PC-9 (cell line): Measurements from ENCODE around the gene JARID2. TPM values are rescaled to one million over a fixed set of nuclear protein-coding genes. Genes with fewer than 3 reads are reported as not detected.

Experiments used
- BruUV-seq: library from RNA; stranded (reverse); fragments of 400-500 nt; replicated peaks from 2 replicates; lab custom pipeline; 2021; lab: Mats Ljungman, UMichigan
- CTCF ChIA-PET: fragments of 300-600 bp; sonication (Branson Sonifier 250); formaldehyde crosslinking; loops from one replicate; lab custom pipeline; 2022; ENCODE audit warnings: antibody characterized with exemption; lab: Charles Lee
- POLR2A ChIA-PET: fragments of 300-600 bp; sonication (Branson Sonifier 250); formaldehyde crosslinking; loops from one replicate; lab custom pipeline; 2022; ENCODE audit warnings: antibody characterized with exemption; ENCODE audit not compliant: unreplicated experiment; lab: Charles Lee
- DNase-seq, 2 experiments: peaks; one replicate each; pipeline versions ENCODE4 v3.0.0 to v3.0.0-alpha.2; 2015 to 2022; ENCODE audit warnings: mixed read lengths in 1 of 2
- H2AFZ ChIP-seq: fragments of 200-600 bp; sonication (generic); 2 replicates; pipeline ENCODE4 v1.8.1; 2017; ENCODE audit warnings: antibody characterized with exemption
- H3F3A ChIP-seq: fragments of 200-600 bp; sonication (generic); 2 replicates; pipeline ENCODE4 v1.8.1; 2017; ENCODE audit warnings: antibody characterized with exemption, mild to moderate bottlenecking, low read depth; ENCODE audit not compliant: insufficient read depth
- H3K27ac ChIP-seq: fragments of 200-600 bp; sonication (generic); 2 replicates; pipeline ENCODE4 v1.6.1; 2016; ENCODE audit warnings: mixed run types
- H3K27me3 ChIP-seq: fragments of 200-600 bp; sonication (generic); 2 replicates; pipeline ENCODE4 v1.6.1; 2016; ENCODE audit warnings: low read depth, mixed run types; ENCODE audit not compliant: insufficient read depth
- H3K36me3 ChIP-seq: fragments of 200-600 bp; sonication (generic); 2 replicates; pipeline ENCODE4 v1.6.1; 2016; ENCODE audit warnings: low read depth, mixed run types
- H3K4me1 ChIP-seq: fragments of 200-600 bp; sonication (generic); replicated peaks from 2 replicates; pipeline ENCODE4 v1.6.1; 2016; ENCODE audit warnings: mixed run types; ENCODE audit not compliant: insufficient read depth
- H3K4me2 ChIP-seq: fragments of 200-600 bp; sonication (generic); 2 replicates; pipeline ENCODE4 v1.6.1; 2017; ENCODE audit warnings: mixed run types
- H3K4me3 ChIP-seq: fragments of 200-600 bp; sonication (generic); 2 replicates; pipeline ENCODE4 v1.6.1; 2016; ENCODE audit warnings: mixed run types
- H3K79me2 ChIP-seq: fragments of 200-600 bp; sonication (generic); 2 replicates; pipeline ENCODE4 v1.6.1; 2017; ENCODE audit warnings: low read depth, mixed run types
- H3K9me2 ChIP-seq: fragments of 200-600 bp; sonication (generic); 2 replicates; pipeline ENCODE4 v1.8.1; 2017; ENCODE audit warnings: mild to moderate bottlenecking; ENCODE audit not compliant: insufficient read depth
- H3K9me3 ChIP-seq: fragments of 200-600 bp; sonication (generic); 2 replicates; pipeline ENCODE4 v1.8.1; 2016; ENCODE audit warnings: low read depth; ENCODE audit not compliant: insufficient read depth
- H4K20me1 ChIP-seq: fragments of 200-600 bp; sonication (generic); 2 replicates; pipeline ENCODE4 v1.8.1; 2017; ENCODE audit not compliant: insufficient read depth
- EZH2 ChIP-seq: fragments of 200-600 bp; sonication (generic); IDR thresholded peaks from 2 replicates; pipeline ENCODE4 v1.8.0; 2017; ENCODE audit warnings: antibody characterized with exemption, low read depth
- intact Hi-C: fragments of 100-400 bp; cut with micrococcal nuclease; formaldehyde crosslinking; loops from one replicate; pipeline ENCODE4 v1.10.0; 2022; ENCODE audit not compliant: unreplicated experiment
- total RNA-seq: library from RNA; stranded (reverse); gene quantifications from 2 replicates; pipeline ENCODE4 v1.2.3, GENCODE V29; 2021
- TF ChIP-seq, protein P1 (sequence below): fragments of 200-600 bp; sonication (generic); conservative IDR thresholded peaks from 2 replicates; pipeline ENCODE4 v1.6.1; 2017; ENCODE audit warnings: mixed run types, antibody characterized with exemption, mild to moderate bottlenecking, moderate library complexity

JARID2 gene
- total RNA-seq, 1 experiment from 2014 or later, result 35.0 TPM

DNA sequence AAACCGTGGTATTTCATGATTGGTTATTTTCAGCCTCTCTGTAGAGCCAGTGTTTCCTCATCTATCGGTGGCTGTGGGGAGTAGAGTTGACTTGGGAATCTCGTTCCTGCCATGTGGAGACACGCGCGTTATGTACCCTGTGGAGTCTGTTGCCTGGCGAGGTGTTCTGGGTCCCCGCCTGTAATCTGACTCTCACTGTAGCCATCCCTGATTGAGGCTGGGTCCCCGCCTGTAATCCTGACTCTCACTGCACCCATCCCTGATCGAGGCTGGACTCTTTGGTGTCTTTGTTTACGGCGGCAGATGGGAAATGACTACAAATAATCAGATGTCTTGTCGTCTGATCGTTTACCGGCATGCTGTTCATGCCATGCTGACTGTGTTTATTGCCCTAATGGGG lies 263.1 kb downstream of the JARID2 start:
- no peak overlapping the region for H3K4me2 ChIP-seq
- H4K20me1 ChIP-seq, result peaks cover 5% of the 10 kb centered on the region
- H3K36me3 ChIP-seq, result no peaks in the 10 kb centered on the region; the same call in 1 of the 2 replicates
- H2AFZ ChIP-seq, result no peak overlapping the region
- intact Hi-C loops, result no loop called here
- no peaks in the 10 kb centered on the region for H3K9me3 ChIP-seq
- no TSS peak for BruUV-seq
- no peak overlapping the region for H3K27ac ChIP-seq
- no peak for TF ChIP-seq EZH2
- TF ChIP-seq, protein P1, sequence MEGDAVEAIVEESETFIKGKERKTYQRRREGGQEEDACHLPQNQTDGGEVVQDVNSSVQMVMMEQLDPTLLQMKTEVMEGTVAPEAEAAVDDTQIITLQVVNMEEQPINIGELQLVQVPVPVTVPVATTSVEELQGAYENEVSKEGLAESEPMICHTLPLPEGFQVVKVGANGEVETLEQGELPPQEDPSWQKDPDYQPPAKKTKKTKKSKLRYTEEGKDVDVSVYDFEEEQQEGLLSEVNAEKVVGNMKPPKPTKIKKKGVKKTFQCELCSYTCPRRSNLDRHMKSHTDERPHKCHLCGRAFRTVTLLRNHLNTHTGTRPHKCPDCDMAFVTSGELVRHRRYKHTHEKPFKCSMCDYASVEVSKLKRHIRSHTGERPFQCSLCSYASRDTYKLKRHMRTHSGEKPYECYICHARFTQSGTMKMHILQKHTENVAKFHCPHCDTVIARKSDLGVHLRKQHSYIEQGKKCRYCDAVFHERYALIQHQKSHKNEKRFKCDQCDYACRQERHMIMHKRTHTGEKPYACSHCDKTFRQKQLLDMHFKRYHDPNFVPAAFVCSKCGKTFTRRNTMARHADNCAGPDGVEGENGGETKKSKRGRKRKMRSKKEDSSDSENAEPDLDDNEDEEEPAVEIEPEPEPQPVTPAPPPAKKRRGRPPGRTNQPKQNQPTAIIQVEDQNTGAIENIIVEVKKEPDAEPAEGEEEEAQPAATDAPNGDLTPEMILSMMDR, result no peak
- CTCF ChIA-PET, result no interaction called here
- no peak overlapping the region for H3K4me3 ChIP-seq
- H3F3A ChIP-seq, result no peaks in the 10 kb centered on the region
- POLR2A ChIA-PET, result no interaction called here
- no peaks in the 10 kb centered on the region for H3K9me2 ChIP-seq
- no peaks in the 10 kb centered on the region for H3K4me1 ChIP-seq
- no peaks in the 10 kb centered on the region for H3K79me2 ChIP-seq
- H3K27me3 ChIP-seq, result no peaks in the 10 kb centered on the region
- DNase-seq, result no peak

DNA sequence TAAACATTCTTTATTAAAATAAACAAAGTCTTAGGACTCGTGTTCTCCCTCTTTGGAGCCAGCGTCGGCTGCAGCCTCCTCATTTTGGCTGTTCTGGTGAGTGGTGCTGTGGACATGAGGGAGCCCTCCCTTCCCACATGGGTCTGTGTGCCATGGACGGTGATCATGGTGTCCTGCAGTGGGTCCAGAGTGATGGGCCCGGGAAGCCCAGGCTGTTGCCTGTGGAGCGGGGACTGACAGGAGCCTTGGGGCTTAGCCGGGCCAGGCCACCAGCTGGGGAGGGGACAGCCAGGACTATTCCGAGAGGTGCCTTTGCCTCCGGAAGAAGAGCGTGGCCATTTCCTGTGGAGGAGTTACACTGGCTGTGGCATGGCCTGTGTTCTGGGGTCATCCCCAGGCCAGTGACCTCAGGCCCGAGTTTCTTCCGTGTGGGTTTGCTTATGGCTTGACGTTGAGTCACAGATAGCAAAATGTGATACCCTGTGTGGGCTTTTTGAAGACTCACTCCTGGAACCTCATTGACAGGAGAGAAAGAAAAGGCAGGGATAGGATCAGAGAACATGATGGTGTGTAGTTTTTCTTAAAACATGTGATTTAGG lies 263.6 kb downstream of the JARID2 start:
- TF ChIP-seq, protein P1, result no peak
- TF ChIP-seq EZH2, result no peak
- ChIA-PET CTCF (no interaction called here), POLR2A (no interaction called here)
- H3K9me2 ChIP-seq, result no peaks in the 10 kb centered on the region
- DNase-seq, result no peak
- no peak overlapping the region for H3K4me3 ChIP-seq
- no peaks in the 10 kb centered on the region for H3K4me1 ChIP-seq
- no peak overlapping the region for H3K4me2 ChIP-seq
- intact Hi-C loops, result no loop called here
- no peaks in the 10 kb centered on the region for H3K9me3 ChIP-seq
- no peaks in the 10 kb centered on the region for H3K27me3 ChIP-seq
- H4K20me1 ChIP-seq, result peaks cover under 1% of the 10 kb centered on the region
- no TSS peak for BruUV-seq
- no peak overlapping the region for H2AFZ ChIP-seq
- no peaks in the 10 kb centered on the region; the same call in 1 of the 2 replicates for H3K36me3 ChIP-seq
- no peaks in the 10 kb centered on the region for H3K79me2 ChIP-seq
- no peaks in the 10 kb centered on the region for H3F3A ChIP-seq
- H3K27ac ChIP-seq, result no peak overlapping the region

DNA sequence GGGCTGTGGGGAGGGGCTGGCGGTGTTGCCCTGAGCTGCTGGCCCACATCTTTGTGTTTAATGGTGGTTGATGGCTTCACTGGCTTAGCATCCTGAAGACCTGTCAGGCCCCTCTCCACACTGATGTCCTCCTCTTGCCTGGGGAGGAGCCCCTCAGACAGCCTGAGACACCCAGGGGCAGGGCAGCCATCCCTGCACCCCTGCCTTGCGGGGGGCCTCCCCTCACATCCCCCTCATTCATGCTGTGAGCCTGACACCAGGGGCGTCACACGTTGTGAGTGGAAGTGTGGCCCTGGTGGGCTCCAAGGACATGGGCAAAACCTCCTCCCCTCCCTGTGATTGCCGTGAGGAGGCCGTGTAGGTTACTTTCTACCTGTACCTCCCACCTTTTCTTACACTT lies 264.3 kb downstream of the JARID2 start:
- ChIA-PET POLR2A (no interaction called here), CTCF (no interaction called here)
- no peaks in the 10 kb centered on the region for H3K4me1 ChIP-seq
- H3K27me3 ChIP-seq, result no peaks in the 10 kb centered on the region
- no peaks in the 10 kb centered on the region; the same call in 1 of the 2 replicates for H3K36me3 ChIP-seq
- no TSS peak for BruUV-seq
- H3K9me2 ChIP-seq, result no peaks in the 10 kb centered on the region
- no peak overlapping the region for H2AFZ ChIP-seq
- no peaks in the 10 kb centered on the region; the same call in none of the 2 replicates for H4K20me1 ChIP-seq
- no peak overlapping the region for H3K4me3 ChIP-seq
- H3K4me2 ChIP-seq, result no peak overlapping the region
- H3K9me3 ChIP-seq, result no peaks in the 10 kb centered on the region
- DNase-seq, result no peak
- no peaks in the 10 kb centered on the region for H3K79me2 ChIP-seq
- intact Hi-C loops, result no loop called here
- no peak overlapping the region for H3K27ac ChIP-seq
- H3F3A ChIP-seq, result no peaks in the 10 kb centered on the region
- no peak for TF ChIP-seq EZH2
- TF ChIP-seq, protein P1, result no peak
